ENCODE data around the gene HOMER1.

The HOMER1 gene, protein sequence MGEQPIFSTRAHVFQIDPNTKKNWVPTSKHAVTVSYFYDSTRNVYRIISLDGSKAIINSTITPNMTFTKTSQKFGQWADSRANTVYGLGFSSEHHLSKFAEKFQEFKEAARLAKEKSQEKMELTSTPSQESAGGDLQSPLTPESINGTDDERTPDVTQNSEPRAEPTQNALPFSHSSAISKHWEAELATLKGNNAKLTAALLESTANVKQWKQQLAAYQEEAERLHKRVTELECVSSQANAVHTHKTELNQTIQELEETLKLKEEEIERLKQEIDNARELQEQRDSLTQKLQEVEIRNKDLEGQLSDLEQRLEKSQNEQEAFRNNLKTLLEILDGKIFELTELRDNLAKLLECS

DNA sequence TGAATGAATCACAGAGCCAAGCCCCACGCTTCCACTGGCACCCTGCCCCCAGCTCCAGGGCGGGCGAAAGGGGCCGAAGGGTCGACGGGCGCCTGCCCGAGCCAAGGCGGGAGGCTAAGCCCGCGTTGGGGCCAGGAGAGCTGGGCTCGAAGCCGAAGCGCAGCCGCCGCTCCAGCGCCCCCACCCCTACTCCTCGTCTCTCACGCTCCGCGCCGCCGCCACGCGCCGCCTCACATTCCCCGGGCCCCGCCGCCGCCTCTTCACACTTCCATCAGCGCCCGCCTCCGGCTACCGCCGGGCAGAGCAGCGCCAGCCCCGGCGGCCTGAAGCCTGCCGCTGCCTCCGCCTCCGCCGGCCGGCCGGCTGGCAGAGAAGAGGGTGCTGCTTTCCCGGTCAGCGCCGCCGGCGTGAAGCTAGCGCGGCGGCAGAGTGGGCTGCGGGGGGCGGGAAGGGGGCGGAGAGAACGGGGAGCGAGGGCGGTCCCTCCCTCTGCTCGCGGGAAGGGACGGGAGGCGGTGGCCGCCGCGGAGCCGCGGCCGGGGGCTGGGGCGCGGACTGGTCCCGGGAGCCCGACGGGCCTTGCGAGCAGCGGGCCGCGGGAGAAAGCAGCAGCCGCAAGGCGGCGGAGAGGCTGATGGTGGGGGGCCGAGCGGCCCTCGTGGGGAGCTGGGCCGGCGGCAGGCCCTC, at the start of gene HOMER1:
Gene HOMER1 (minus strand): TSS at position 431 of the 687 bp plus-strand sequence. CDS start 1,360 bp downstream, outside the sequence.
- peak; percentile 52 to 54 for DNase-seq (ENCODE audit: low read depth in 2 of 2)

DNA sequence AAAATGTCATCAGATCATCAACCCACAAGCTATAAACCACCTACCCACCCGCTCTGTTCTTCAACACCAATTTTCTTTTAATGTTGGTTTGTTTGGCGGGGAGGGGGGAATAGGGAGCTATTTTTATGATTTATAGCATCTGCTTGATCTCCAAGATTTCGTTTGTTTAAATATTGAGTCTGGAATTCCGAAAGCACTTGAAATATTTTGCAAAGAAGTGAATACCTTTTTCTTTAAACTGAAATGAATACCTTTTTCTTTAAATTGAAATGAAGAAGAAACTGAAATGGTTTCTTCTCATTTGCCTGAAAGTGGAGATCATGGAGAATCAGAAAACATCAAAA, 49.3 kb upstream of the HOMER1 start:
- no peak for DNase-seq (ENCODE audit: low read depth in 2 of 2)

DNA sequence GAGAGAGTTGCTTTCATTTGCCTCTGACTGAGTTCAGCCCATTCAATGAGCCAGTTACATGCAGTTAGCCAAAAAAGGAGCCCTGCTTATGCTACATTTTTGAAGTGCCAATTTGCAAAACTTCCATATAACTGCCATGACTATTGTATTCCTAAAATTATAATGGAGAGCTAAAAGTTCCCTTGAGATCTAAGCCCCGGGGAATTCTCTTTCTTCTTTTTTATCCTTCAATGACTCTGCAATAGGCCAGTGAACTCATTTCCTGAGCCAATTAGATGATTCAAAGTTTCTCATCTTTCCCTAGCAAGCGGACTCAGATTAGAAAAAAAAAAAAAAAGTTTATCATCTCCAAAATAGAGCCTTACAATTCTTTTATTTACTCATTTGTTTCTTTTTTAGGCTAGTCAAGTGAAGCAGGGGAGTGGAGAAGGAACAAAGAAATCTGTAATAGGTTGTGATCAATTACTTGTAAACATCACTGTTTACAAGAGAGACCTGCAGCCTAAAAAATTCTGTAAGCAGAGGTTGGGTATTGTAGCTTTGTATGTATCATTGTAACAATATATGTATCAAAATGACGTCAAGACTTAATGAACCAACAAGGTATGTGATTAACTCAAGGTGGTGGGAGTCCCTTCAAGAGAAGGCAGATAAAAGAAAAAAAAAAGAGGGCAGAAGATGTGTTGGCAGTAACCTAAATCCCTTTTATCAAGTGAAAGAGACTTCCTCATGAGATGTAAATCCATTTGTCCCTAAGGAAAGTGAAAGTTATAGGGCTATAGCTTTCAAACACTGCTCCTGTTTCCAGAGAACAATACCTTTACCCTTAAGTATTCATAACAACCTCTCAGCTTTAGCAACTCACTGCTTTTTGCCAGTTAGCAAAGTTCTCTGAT, 48.7 kb upstream of the HOMER1 start:
- DNase-seq (ENCODE audit: low read depth in 2 of 2) = no peak

DNA sequence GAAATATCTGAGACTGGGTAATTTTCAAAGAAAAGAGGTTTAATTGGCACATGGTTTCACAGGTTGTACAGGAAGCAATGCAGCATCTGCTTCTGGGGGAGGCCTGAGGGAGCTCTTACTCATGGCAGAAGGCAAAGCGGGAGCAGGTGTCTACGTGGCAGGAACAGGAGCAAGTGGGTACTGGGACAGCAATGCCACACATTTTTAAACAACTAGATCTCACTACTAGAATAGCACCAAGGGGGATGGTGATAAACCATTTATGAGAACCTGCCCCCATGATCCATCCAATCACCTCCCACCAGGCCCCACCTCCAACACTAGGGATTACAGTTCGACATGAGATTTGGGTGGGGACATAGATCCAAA, 47.6 kb upstream of the HOMER1 start:
- peak; percentile 23 to 27 for DNase-seq (ENCODE audit: low read depth in 2 of 2)

DNA sequence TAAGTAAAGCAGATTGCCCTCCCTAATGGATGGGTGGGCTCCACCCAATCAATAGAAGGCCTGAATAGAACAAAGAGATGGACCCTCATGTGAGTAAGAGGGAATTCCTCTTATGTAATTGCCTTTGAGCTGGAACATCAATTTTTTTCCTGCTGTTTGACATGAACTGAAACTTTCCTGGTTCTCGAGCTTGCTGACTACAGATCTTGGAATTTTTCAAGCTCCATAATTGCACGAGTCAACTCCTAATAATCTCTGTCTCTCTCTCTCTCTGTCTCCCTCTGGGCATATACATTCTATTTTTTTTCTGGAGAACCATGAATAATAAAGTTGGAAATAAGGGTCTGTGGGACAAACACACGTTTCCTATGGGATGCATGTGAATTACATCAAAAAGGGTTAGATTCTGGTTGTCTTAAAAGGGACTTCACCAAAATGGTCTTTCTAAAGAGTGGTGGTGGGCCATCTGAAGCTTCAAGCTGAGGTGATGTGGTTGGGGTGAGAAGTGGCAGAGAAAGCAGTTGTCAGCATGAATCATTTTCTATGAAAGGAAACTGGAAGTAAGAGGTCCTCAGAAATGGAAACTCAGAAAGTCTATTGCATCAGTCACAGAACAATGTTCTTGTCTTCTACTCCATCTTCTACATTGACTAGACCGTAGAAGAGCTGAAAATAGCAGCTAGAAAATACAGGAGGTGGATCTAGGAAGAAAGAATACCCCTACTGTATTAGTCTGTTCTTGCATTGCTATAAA, 47.0 kb upstream of the HOMER1 start:
- peak in 1 of 2 donors; percentile 20 for DNase-seq (ENCODE audit: low read depth in 2 of 2)

DNA sequence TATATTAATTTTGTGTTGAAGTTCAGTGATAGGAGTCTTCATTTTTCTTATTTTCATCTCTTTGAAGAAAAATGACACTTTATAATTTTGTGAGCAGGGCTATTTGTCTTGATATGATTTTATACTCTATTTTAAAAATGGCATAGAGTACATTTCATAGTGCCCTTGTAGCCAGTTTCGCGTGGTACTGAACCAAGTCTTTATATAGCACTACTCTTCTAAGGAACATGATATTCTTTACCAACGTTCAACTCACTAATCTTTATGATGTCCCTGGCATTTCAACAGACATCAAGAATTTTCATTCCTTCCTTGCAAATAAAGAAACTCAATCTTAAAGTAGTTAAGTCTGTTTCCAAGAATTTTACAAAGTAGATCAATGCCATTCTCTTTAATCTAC, 41.5 kb upstream of the HOMER1 start:
- no peak for DNase-seq (ENCODE audit: low read depth in 2 of 2)

DNA sequence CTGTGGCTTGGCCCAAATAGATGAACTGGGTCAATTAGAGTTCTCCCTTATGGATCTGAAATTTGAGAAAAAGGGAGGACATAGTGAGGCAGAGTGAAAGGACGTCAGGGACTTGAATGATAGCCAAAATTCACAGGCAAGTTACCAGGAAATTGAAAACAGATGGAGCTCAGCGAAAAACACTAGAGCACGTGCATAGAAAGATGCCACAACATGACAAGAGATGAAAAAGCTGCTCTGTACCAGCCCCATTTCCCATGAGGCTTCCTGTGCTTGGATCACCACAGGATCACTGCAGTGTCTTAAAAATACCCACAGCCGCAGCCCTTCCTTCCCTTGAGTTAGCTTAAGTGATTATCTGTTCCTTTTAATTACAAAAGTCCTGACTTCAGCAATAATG, 39.0 kb upstream of the HOMER1 start:
- no peak for DNase-seq (ENCODE audit: low read depth in 2 of 2)

DNA sequence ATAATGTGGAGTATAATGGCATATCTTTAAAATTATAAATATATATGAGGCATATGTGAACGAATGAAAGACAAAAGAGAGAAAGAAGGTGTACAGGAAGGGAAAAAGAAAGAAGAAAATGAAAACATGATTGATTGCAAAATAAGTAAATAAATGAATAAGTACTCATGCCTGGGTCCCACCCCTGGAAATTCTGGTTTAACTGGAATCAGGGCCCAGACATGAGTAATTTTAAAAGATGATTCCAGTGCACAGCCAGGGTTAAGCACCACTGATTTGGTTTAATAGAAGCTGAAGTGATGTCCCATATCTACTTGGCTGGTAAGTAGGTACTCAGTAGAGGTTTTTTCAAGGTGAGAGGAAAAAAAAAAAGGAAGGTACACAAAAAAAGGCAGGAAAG, 34.0 kb upstream of the HOMER1 start:
- no peak for DNase-seq (ENCODE audit: low read depth in 2 of 2)

DNA sequence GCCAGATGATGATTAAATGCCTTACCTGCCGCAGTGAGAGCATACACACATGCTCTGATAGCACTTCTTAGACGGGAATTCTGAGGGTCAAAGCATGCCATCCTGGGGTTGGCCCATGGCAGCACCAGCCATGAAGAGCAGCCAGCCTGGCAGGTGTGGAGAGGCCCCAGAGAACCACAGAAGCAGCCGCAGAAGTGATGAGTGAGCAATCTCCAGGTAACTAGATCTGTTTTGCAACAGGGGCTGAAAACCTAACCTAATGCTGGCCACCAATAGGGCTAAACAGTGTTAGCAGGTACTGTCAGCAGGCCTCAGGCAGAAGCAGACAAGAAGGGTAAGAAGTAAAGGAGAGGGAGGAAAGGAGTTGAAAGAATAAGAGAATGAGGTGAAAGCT, 33.5 kb upstream of the HOMER1 start:
- no peak for DNase-seq (ENCODE audit: low read depth in 2 of 2)

DNA sequence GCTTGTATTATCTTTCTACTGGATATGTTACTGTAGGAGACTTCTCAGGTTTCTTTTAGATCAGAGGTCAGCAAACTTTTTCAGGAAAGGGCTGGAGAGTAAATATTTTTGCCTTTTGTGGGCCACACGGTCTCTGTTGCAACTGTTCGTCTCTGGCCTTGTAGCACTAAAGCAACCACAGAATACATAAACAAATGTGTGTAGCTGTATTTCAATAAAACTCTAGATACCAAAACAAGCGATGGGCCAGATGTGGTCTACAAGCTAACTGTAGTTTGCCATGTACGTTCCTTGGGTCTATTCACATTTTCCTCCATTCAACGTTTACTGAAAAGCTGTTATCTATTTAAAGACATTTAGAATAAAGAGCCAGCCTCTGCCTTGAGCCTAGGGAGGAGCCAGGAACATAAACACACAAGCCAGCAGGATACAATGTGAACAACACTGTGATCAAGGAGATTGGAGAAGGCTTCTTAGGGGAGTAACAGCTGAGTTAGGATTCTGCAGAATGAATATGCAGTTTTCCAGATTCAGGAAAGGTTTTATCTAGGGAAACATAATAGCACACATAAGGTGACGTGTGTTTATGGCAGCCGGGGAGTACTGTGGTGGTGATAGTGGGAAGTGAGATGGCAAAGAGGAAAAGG, 33.0 kb upstream of the HOMER1 start:
- DNase-seq (ENCODE audit: low read depth in 2 of 2) = no peak

DNA sequence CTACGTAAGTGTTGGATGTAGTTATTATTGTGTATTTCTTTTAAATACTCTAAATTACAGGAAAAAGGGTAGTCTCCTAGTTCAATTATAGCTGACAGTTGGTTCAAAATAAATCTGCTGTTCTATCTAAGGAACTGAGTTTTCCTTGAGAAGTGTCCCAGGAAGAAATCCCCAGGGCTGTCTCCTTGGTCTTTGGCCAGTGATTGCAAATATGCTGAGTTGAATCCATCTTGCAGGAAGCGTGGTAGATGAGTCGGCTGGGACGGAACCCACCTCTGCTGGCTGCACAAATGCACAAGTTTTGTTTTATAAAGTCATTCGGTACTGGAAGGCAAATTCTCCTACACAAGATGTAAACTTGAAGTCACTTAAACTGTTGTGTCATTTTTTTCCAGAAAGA, 30.2 kb upstream of the HOMER1 start:
- no peak for DNase-seq (ENCODE audit: low read depth in 2 of 2)

DNA sequence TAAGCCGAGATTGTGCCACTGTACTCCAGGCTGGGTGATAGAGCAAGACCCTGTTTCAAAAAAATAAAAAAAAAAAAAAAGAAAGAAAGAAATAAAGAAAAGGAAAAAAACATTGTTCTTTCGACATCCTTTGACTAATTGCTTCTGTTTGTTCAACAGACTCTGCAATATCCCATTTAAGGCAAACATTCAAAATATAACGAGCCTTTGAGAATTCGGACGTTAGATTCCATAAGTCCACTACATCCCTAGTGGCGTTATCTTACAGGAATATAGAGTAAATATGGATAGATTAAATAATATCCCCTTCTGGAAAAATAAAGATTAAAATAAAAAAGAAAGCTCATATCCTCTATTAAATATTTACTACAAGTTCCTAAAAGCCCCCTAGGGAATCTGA, 27.0 kb upstream of the HOMER1 start:
- DNase-seq (ENCODE audit: low read depth in 2 of 2) = no peak

DNA sequence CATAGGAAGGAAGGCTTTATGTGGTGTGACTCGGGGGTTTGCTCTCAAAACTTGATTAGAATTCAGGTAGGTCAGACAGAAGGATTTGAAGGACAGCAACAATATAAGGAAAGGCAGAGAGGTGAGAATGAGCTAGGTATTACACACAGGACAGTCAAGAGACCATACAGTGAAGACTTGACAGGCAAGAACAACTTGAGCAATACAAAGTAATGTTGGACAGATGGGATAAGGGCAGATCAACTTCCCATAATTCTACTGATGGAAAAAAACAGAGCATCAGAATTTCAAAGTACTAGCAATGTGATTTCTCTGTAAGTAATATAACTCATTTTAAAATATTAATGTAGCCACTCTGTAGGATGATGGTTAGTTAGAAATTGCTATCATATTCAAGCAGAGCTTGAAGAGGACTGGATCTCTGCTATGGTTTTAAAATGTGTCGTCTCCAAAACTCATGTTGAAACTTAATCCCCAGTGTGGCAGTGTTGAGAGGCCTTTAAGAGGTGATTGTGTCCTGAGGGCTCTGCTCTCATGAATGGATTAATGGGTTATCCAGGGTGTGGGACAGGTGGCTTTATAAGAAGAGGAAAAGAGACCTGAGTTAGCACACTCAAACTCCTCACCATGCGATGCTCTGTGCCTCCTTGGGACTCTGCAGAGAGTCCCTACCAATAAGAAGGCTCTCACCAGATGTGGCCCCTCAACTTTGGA, 22.4 kb upstream of the HOMER1 start:
- no peak for DNase-seq (ENCODE audit: low read depth in 2 of 2)

DNA sequence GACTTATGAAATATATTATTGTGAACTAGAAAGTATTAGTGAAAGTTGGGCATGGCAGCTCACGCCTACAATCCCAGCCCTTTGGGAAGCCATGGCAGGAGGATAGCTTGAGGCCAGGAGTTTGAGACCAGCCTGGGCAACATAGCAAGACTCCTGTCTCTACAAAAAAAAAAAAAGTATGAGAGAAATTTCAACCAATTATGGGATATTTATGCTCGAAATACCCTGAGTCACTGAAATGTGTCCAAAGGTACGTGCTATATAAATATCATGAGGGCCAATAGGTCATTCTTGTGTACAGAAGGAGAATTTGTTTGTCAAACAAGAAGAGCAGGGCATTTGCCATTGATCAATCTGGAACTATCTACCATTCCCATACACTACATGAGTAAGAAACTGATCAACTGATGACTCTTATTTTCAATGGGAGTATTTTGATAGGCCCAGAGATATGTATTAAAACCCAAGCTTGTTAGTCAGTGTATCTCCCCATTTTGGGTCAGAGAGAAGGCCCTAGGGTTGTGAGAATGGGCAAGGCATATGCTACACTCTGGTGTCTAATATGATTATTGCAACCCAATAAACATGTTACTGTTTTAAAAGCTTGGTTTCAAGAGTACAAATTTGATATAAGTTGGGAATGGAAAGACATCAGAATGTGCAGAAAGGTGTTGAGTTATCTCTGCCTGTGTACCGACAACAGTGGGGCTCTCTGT, 21.7 kb upstream of the HOMER1 start:
- DNase-seq (ENCODE audit: low read depth in 2 of 2) = no peak

DNA sequence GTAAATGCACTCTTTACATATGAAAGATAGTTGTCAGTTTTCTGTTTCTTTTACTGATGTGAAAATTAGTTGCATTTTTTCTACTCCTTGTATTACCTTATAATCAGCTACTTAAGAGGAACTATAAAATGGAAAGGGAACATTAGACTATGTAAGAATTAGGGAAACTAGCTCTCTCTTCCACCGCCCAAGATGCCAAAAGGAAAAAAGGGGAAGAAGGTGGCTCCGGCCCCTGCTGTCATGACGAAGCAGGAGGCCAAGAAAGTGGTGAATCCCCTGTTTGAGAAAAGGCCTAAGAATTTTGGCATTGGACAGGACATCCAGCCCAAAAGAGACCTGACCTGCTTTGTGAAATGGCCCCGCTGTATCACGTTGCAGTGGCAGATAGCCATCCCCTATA, 15.2 kb upstream of the HOMER1 start:
- no peak for DNase-seq (ENCODE audit: low read depth in 2 of 2)

DNA sequence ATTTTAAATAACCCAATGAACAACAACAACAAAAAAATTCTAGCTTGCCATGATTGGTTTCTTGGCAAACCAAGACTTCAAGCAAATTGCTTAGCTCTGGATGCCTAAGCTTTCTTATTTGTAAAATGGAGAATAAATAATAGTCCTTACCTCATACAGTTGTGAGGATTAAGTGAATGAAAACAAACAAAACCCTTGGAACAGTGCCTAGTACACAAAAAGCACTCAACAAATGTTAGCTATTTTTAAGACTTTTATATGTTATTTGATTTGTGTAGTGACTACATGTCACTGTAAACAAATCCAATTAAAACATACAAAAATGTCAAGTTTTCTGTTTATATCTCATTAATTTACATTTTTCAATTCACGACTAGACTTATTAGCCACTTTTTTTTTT, 13.5 kb upstream of the HOMER1 start:
- no peak for DNase-seq (ENCODE audit: low read depth in 2 of 2)

DNA sequence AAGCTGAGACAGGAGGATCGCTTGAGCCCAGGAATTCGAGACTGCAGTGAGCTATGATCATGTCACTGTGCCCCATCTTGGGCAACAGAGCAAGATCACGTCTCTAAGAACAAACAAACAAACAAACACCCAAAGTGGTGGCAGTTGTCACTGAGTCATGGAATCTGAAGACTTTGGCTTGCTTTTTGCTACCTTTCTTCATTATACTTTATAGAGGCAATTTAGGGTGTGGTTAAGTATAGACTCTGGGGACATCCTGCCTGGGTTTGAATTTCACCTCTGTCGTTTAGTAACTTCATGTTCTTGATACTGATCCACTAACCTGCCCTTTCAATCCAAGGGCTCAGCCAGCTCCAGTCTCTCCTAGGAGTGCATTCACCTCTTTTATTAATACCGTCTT, 13.0 kb upstream of the HOMER1 start:
- no peak for DNase-seq (ENCODE audit: low read depth in 2 of 2)

DNA sequence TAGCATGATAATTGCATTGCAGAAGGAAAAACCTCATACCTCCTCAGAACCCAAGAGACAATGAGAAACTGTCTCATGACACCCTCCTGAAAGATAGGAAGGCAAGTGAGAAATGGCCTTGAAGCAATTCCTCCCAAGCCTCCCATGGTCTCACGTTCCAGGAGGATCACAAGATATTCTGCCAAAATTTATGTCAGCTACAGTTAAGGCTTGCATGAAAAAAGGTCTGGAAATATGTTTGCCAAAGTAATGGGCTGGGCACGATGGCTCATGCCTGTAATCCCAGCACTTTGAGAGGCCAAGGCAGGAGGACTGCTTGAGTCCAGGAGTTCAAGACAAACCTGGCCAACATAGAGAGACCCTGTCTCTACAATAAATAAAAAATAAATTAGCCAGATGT, 12.6 kb upstream of the HOMER1 start:
- DNase-seq (ENCODE audit: low read depth in 2 of 2) = no peak

DNA sequence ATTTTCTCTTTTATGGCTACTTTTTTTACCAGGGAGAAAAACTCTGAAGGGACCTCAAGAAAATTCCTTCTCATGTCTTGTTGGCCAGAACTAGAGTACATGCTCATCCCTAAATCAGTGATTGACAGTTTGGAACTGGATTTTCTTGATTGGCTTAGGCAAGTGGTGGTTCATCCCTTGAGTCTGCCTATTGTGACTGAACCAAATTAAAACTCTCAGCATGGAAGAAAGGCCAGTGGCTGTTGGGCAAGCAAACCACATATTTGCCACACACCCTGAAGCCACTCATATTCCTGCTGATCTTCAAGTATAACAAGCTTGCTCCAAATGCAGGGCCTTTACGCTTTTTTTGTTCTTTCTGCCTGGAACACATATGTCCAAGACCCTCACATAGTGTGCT, 7.2 kb upstream of the HOMER1 start:
- DNase-seq (ENCODE audit: low read depth in 2 of 2) = no peak

DNA sequence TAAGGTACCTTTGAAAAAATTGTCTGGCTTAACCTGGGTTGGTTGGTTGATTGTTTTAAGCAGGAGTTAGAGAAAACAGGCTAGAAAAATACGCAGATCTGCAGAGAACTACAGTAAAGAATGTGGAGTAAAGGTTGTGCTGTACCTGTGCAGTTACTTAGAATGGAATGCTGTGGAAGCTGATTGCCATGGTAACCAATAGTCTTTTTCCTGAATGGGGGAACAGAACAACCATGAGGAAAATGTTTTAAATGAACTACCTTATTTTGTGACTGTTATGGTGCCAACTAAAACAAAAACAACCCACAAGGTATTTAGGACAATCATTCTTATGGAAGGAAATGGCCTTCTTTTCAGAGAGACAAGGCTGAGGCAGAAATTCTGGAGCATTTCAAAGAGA, 4.8 kb upstream of the HOMER1 start:
- no peak for DNase-seq (ENCODE audit: low read depth in 2 of 2)

All from stimulated activated CD4-positive, alpha-beta T cell treated with anti-CD3 and anti-CD28 coated beads, Interleukin-15, amount 100 ng/mL, for 48 hours (primary cell).